HEK293 (cell line): ENCODE results near the gene TGIF1.

Experiments used
- EGR2 ChIP-seq: fragments of 450-650 bp; formaldehyde crosslinking; IDR thresholded peaks from 2 replicates; pipeline ENCODE4 v1.5.1; 2016; ENCODE audit warnings: low read depth, missing biosample characterization, missing genetic modification characterization
- IKZF3 ChIP-seq: fragments of 450-650 bp; IDR thresholded peaks from 2 replicates; pipeline ENCODE4 v1.5.0; 2018; ENCODE audit warnings: missing biosample characterization, mild to moderate bottlenecking, missing genetic modification characterization, moderate library complexity
- KLF10 ChIP-seq: fragments of 450-650 bp; IDR thresholded peaks from 2 replicates; pipeline ENCODE4 v1.5.1; 2018; ENCODE audit warnings: missing biosample characterization, mild to moderate bottlenecking, missing genetic modification characterization
- KLF7 ChIP-seq: fragments of 450-650 bp; formaldehyde crosslinking; IDR thresholded peaks from 2 replicates; pipeline ENCODE4 v1.5.1; 2016; ENCODE audit warnings: missing biosample characterization, missing genetic modification characterization, borderline replicate concordance
- KLF9 ChIP-seq: fragments of 450-650 bp; formaldehyde crosslinking; IDR thresholded peaks from 2 replicates; pipeline ENCODE4 v1.5.1; 2016; ENCODE audit warnings: missing biosample characterization, missing genetic modification characterization, low read depth
- PRDM10 ChIP-seq: fragments of 450-650 bp; formaldehyde crosslinking; IDR thresholded peaks from 2 replicates; pipeline ENCODE4 v1.5.1; 2016; ENCODE audit warnings: missing biosample characterization, missing genetic modification characterization
- SP7 ChIP-seq: fragments of 450-650 bp; formaldehyde crosslinking; IDR thresholded peaks from 2 replicates; pipeline ENCODE4 v1.5.1; 2016; ENCODE audit warnings: missing biosample characterization, missing genetic modification characterization
- TCF7L2 ChIP-seq: IDR thresholded peaks from 2 replicates; pipeline ENCODE4 v1.6.1; 2011; ENCODE audit warnings: low read depth, mild to moderate bottlenecking, inconsistent platforms, low read length, moderate library complexity, borderline replicate concordance
- ZBTB1 ChIP-seq: fragments of 450-650 bp; formaldehyde crosslinking; IDR thresholded peaks from 2 replicates; pipeline ENCODE4 v1.5.1; 2016; ENCODE audit warnings: missing biosample characterization, missing genetic modification characterization
- ZBTB10 ChIP-seq: fragments of 450-650 bp; formaldehyde crosslinking; IDR thresholded peaks from 2 replicates; pipeline ENCODE4 v1.5.1; 2016; ENCODE audit warnings: missing biosample characterization, missing genetic modification characterization
- ZBTB20 ChIP-seq: fragments of 450-650 bp; formaldehyde crosslinking; IDR thresholded peaks from 2 replicates; pipeline ENCODE4 v1.5.1; 2016; ENCODE audit warnings: missing biosample characterization, missing genetic modification characterization
- ZBTB44 ChIP-seq: fragments of 450-650 bp; IDR thresholded peaks from 2 replicates; pipeline ENCODE4 v1.5.1; 2018; ENCODE audit warnings: missing biosample characterization, mild to moderate bottlenecking, missing genetic modification characterization
- ZBTB8A ChIP-seq: fragments of 450-650 bp; formaldehyde crosslinking; IDR thresholded peaks from 2 replicates; pipeline ENCODE4 v1.5.1; 2016; ENCODE audit warnings: missing biosample characterization, missing genetic modification characterization
- ZFHX2 ChIP-seq: fragments of 450-650 bp; formaldehyde crosslinking; conservative IDR thresholded peaks from 2 replicates; pipeline ENCODE4 v1.5.1; 2016; ENCODE audit warnings: missing biosample characterization, missing genetic modification characterization
- ZIC2 ChIP-seq: fragments of 450-650 bp; formaldehyde crosslinking; IDR thresholded peaks from 2 replicates; pipeline ENCODE4 v1.5.1; 2016; ENCODE audit warnings: missing biosample characterization, missing genetic modification characterization
- ZNF146 ChIP-seq: fragments of 450-650 bp; formaldehyde crosslinking; IDR thresholded peaks from 2 replicates; pipeline ENCODE4 v1.5.1; 2016; ENCODE audit warnings: missing biosample characterization, missing genetic modification characterization
- ZNF341 ChIP-seq: fragments of 450-650 bp; formaldehyde crosslinking; IDR thresholded peaks from 2 replicates; pipeline ENCODE4; 2016; ENCODE audit warnings: low read depth, missing biosample characterization, missing genetic modification characterization
- ZNF391 ChIP-seq: fragments of 450-650 bp; formaldehyde crosslinking; IDR thresholded peaks from 2 replicates; pipeline ENCODE4 v1.5.1; 2016; ENCODE audit warnings: low read depth, missing biosample characterization, missing genetic modification characterization, borderline replicate concordance
- ZNF626 ChIP-seq: fragments of 450-650 bp; sonication (Bioruptor Pico); formaldehyde crosslinking; IDR thresholded peaks from 2 replicates; pipeline ENCODE4 v1.5.1; 2018; ENCODE audit warnings: missing biosample characterization, missing genetic modification characterization, inconsistent platforms
- ZNF664 ChIP-seq: fragments of 450-650 bp; formaldehyde crosslinking; IDR thresholded peaks from 2 replicates; pipeline ENCODE4 v1.5.1; 2016; ENCODE audit warnings: missing biosample characterization, missing genetic modification characterization
- ZSCAN30 ChIP-seq: fragments of 450-650 bp; IDR thresholded peaks from 2 replicates; pipeline ENCODE4 v1.5.1; 2018; ENCODE audit warnings: missing biosample characterization, mild to moderate bottlenecking, missing genetic modification characterization, moderate library complexity
- TF ChIP-seq, protein P1 (sequence below): fragments of 450-650 bp; formaldehyde crosslinking; IDR thresholded peaks from 2 replicates; pipeline ENCODE4 v1.5.1; 2016; ENCODE audit warnings: missing biosample characterization, missing genetic modification characterization, borderline replicate concordance
- TF ChIP-seq, protein P2 (sequence below): fragments of 450-650 bp; formaldehyde crosslinking; IDR thresholded peaks from 2 replicates; pipeline ENCODE4 v1.5.1; 2016; ENCODE audit warnings: missing biosample characterization, missing genetic modification characterization
- TF ChIP-seq, protein P3 (sequence below): fragments of 450-650 bp; formaldehyde crosslinking; IDR thresholded peaks from 2 replicates; pipeline ENCODE4 v1.5.1; 2017; ENCODE audit warnings: missing biosample characterization, missing genetic modification characterization
- TF ChIP-seq, protein P4 (sequence below): fragments of 450-650 bp; formaldehyde crosslinking; optimal IDR thresholded peaks from 2 replicates; pipeline ENCODE3; 2016; ENCODE audit warnings: missing biosample characterization, mild to moderate bottlenecking, missing genetic modification characterization

The TGIF1 gene

DNA sequence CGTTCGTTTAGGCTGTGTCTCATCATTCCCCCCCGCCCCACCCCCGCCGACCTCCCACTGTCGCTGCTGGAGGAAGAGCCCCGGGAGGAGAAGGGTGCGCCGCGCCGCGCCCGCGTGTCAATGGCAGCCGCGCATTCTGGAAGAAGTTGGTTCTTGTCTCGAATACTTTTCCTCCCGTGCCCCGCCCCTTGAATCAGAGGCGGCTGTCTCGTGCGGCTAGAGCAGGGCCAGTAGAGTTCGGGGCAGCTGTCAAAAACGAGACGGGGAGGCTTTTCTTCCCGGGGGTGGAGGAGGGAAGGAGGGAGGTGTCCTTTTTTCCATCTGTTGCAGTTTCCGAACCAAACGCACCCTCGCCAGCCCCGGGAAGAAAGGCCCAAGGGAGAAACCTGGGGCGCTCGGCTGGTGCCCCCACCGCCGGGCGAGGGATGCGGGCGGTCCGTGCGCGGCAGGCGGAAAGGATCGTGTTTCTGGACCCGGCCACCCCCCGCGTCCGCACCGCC is 410 bp upstream of the TGIF1 start (continued):
- TF ChIP-seq IKZF3 (peak; percentile 62), ZBTB1 (tag by site-specific recombination) (peak; percentile 13; the same call in 1 of the 2 replicates), PRDM10 (tag by site-specific recombination) (peak; percentile 87), ZSCAN30 (tag by site-specific recombination) (peak; percentile 68), TCF7L2 (no peak), ZNF664 (tag by site-specific recombination) (no peak), ZNF146 (no peak), ZFHX2 (peak; percentile 59), ZNF391 (tag by site-specific recombination) (0 out of 2 replicates have a peak, but pooled peaks have one; percentile 46), ZIC2 (peak; percentile 93), SP7 (peak; percentile 42), ZBTB44 (tag by site-specific recombination) (peak; percentile 47; the same call in 1 of the 2 replicates), KLF9 (peak; percentile 65), ZNF341 (tag by site-specific recombination) (peak; percentile 87), ZBTB8A (tag by site-specific recombination) (peak; percentile 65), ZBTB10 (tag by site-specific recombination) (peak; percentile 8; the same call in 1 of the 2 replicates), KLF7 (tag by site-specific recombination) (peak; percentile 51; the same call in 1 of the 2 replicates), EGR2 (0 out of 2 replicates have a peak, but pooled peaks have one; percentile 24), ZBTB20 (tag by site-specific recombination) (0 out of 2 replicates have a peak, but pooled peaks have one; percentile 18), KLF10 (tag by site-specific recombination) (peak; percentile 58), ZNF626 (no peak)
- TF ChIP-seq, protein P1, sequence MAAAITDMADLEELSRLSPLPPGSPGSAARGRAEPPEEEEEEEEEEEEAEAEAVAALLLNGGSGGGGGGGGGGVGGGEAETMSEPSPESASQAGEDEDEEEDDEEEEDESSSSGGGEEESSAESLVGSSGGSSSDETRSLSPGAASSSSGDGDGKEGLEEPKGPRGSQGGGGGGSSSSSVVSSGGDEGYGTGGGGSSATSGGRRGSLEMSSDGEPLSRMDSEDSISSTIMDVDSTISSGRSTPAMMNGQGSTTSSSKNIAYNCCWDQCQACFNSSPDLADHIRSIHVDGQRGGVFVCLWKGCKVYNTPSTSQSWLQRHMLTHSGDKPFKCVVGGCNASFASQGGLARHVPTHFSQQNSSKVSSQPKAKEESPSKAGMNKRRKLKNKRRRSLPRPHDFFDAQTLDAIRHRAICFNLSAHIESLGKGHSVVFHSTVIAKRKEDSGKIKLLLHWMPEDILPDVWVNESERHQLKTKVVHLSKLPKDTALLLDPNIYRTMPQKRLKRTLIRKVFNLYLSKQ (tag by site-specific recombination): no peak
- TF ChIP-seq, protein P2, sequence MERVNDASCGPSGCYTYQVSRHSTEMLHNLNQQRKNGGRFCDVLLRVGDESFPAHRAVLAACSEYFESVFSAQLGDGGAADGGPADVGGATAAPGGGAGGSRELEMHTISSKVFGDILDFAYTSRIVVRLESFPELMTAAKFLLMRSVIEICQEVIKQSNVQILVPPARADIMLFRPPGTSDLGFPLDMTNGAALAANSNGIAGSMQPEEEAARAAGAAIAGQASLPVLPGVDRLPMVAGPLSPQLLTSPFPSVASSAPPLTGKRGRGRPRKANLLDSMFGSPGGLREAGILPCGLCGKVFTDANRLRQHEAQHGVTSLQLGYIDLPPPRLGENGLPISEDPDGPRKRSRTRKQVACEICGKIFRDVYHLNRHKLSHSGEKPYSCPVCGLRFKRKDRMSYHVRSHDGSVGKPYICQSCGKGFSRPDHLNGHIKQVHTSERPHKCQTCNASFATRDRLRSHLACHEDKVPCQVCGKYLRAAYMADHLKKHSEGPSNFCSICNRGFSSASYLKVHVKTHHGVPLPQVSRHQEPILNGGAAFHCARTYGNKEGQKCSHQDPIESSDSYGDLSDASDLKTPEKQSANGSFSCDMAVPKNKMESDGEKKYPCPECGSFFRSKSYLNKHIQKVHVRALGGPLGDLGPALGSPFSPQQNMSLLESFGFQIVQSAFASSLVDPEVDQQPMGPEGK (tag by site-specific recombination): peak; percentile 56
- TF ChIP-seq, protein P3, sequence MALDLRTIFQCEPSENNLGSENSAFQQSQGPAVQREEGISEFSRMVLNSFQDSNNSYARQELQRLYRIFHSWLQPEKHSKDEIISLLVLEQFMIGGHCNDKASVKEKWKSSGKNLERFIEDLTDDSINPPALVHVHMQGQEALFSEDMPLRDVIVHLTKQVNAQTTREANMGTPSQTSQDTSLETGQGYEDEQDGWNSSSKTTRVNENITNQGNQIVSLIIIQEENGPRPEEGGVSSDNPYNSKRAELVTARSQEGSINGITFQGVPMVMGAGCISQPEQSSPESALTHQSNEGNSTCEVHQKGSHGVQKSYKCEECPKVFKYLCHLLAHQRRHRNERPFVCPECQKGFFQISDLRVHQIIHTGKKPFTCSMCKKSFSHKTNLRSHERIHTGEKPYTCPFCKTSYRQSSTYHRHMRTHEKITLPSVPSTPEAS (tag by site-specific recombination): no peak; the same call in 1 of the 2 replicates
- TF ChIP-seq, protein P4, sequence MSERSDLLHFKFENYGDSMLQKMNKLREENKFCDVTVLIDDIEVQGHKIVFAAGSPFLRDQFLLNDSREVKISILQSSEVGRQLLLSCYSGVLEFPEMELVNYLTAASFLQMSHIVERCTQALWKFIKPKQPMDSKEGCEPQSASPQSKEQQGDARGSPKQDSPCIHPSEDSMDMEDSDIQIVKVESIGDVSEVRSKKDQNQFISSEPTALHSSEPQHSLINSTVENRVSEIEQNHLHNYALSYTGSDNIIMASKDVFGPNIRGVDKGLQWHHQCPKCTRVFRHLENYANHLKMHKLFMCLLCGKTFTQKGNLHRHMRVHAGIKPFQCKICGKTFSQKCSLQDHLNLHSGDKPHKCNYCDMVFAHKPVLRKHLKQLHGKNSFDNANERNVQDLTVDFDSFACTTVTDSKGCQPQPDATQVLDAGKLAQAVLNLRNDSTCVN (tag by site-specific recombination): peak; percentile 39
